ENCODE data around the gene BICDL1. TPM values are rescaled to one million over a fixed set of nuclear protein-coding genes. Genes with fewer than 3 reads are reported as not detected.

Gene BICDL1
- total RNA-seq, 4 donors from 2014 or later = 127 to 207 (median 129) TPM

DNA sequence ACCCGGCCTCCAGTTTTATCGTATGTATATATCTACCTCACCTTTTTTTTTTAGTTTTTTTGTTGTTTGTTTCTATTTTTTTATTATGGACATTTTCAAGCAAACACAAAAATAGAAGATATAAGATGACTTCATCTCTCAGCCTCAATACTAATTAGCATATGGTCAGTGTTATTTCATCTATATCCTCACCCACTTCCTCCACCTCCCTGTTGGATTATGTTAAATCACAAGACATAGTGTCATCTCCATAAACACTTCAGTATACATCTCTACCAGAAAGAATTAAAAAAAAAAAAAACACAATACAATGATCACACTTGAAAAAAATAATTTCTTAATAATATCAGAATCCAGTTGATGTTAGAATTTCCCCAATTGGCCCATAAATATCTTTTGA lies 92.6 kb downstream of the BICDL1 start:
- H3K4me3 ChIP-seq = no peak overlapping the region
- no peaks in the 10 kb centered on the region for H3K36me3 ChIP-seq
- peaks cover 32% of the 10 kb centered on the region for H3K4me1 ChIP-seq
- no peaks in the 10 kb centered on the region for H3K27me3 ChIP-seq
- no peak for DNase-seq (ENCODE audit: low spot score in 2 of 2)
- 93% methylated on average over 2 of the region's 2 CpGs for WGBS
- H3K9me3 ChIP-seq = no peaks in the 10 kb centered on the region
- H3K27ac ChIP-seq = no peak overlapping the region
- TF ChIP-seq POLR2A (IDR thresholded peaks at IDR 0.05) (no peak), POLR2AphosphoS5 (IDR thresholded peaks at IDR 0.05) (no peak), EP300 (IDR thresholded peaks at IDR 0.05) (no peak)
- TF ChIP-seq, protein P1, sequence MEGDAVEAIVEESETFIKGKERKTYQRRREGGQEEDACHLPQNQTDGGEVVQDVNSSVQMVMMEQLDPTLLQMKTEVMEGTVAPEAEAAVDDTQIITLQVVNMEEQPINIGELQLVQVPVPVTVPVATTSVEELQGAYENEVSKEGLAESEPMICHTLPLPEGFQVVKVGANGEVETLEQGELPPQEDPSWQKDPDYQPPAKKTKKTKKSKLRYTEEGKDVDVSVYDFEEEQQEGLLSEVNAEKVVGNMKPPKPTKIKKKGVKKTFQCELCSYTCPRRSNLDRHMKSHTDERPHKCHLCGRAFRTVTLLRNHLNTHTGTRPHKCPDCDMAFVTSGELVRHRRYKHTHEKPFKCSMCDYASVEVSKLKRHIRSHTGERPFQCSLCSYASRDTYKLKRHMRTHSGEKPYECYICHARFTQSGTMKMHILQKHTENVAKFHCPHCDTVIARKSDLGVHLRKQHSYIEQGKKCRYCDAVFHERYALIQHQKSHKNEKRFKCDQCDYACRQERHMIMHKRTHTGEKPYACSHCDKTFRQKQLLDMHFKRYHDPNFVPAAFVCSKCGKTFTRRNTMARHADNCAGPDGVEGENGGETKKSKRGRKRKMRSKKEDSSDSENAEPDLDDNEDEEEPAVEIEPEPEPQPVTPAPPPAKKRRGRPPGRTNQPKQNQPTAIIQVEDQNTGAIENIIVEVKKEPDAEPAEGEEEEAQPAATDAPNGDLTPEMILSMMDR (IDR thresholded peaks at IDR 0.05) = no peak

DNA sequence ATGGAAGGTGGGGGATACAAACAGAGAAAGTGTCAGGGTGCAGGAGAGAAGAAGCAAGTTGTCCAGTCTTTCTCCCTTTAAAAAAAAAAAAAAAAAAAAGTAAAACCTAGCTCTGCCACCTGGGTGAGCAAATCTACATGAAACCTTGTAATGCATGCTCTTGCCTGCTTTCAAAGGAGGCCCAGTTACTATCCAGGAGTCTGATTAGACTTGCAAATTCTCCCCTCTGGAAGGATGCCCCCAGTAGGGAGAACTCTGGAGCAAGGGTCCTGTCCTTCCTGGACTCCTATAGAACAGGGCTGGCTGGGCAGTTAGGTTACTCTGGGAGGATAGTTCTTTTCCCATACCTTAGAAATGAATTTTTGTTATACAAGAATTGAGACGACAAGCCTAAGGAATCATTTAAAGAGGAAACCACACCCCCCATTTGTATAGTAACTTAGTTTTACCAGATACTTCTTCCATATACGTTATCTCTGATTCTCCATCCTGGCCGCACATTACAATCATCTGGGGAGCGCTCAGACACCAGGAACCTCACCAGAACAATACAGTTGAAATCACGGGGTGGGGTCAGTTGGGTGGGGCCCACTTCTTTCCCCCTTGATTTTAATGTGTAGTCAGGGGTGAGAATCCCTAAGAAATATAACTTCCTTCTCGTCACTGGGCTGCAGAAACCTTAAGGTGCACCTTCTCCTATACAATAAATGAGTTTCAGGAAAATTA lies 97.0 kb downstream of the BICDL1 start:
- Histone ChIP-seq H3K4me3 (peak overlapping the region; percentile 41), H3K27ac (peak overlapping the region; percentile 77), H3K36me3 (no peaks in the 10 kb centered on the region), H3K4me1 (peaks cover 18% of the 10 kb centered on the region), H3K27me3 (no peaks in the 10 kb centered on the region), H3K9me3 (no peaks in the 10 kb centered on the region)
- TF ChIP-seq POLR2A (IDR thresholded peaks at IDR 0.05) (no peak), EP300 (IDR thresholded peaks at IDR 0.05) (no peak), POLR2AphosphoS5 (IDR thresholded peaks at IDR 0.05) (no peak)
- TF ChIP-seq, protein P1 (IDR thresholded peaks at IDR 0.05) = no peak
- 39% methylated on average over 6 of the region's 6 CpGs for WGBS
- DNase-seq (ENCODE audit: low spot score in 2 of 2) = no peak

DNA sequence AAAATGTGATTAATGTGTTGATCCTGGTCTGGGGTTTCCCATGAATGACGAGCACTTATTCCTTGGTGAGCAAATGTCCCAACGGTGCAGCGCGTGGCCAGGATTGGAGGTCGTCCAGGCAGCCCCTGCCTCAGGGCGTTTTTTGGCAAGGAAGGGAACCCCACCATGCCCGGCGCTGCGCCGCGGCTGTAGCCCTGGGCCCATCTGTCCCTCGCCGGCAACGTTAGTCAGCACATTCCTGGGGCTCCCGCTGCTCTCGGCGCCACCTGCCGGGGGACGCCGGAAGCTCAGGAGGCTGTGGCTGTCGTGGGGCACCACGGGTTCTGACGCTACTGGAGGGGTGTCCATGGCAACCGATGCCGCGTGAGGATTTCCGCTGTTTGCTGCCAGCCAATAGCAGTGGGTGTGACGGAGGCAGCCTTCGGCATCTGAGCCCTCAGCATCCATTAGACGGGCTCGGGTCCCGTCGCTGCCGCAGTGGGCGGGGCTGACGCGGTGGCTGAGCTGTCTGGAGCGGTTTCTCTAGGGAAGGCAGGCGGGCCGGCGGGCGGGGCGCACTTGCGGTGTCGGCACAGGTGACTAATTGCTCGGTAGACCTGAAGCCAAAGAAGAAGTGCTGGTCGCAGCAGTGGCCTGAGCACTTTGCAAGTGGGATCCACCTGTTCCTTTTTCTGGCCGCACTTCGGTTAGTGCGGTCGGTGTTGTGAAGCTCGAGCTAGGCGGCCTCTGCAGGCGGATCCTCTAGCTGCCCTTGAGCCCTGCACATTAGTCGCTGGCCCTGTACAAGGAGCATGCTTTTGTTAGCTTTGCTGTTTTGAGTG lies 98.0 kb downstream of the BICDL1 start:
- peak; percentile 99 to 100 for DNase-seq (ENCODE audit: low spot score in 2 of 2)
- Histone ChIP-seq H3K36me3 (no peaks in the 10 kb centered on the region), H3K4me1 (peaks cover 18% of the 10 kb centered on the region), H3K27me3 (no peaks in the 10 kb centered on the region), H3K9me3 (no peaks in the 10 kb centered on the region), H3K4me3 (peak overlapping the region; percentile 41), H3K27ac (peak overlapping the region; percentile 79)
- TF ChIP-seq, protein P1 (IDR thresholded peaks at IDR 0.05) = peak; percentile 95 to 99
- TF ChIP-seq POLR2AphosphoS5 (IDR thresholded peaks at IDR 0.05) = peak in 2 of 3 donors; percentile 82 to 97
- TF ChIP-seq POLR2A (IDR thresholded peaks at IDR 0.05) = no peak
- peak; percentile 50 for TF ChIP-seq EP300 (IDR thresholded peaks at IDR 0.05)
- WGBS = 0% methylated on average over 28 of the region's 55 CpGs

DNA sequence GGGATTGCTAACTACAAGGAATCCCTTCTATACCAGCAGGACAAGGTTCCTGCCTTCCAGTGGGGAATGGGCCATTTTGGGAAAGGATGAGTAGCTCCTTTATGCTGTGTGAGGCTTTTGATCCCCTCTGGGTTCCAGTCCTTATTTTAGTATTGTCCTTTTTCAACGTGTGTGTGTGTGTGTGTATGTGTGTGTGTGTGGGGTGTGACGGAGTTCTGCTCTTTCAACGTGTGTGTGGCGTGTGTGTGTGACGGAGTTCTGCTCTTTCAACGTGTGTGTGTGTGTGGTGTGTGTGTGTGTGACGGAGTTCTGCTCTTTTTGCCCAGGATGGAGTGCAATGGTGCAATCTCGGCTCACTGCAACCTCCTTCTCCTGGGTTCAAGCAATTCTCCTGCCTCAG lies 100.1 kb downstream of the BICDL1 start:
- Histone ChIP-seq H3K9me3 (no peaks in the 10 kb centered on the region), H3K27ac (no peak overlapping the region), H3K4me3 (no peak overlapping the region), H3K36me3 (peaks cover 17% of the 10 kb centered on the region), H3K27me3 (no peaks in the 10 kb centered on the region), H3K4me1 (peaks cover 18% of the 10 kb centered on the region)
- no peak for TF ChIP-seq POLR2A (IDR thresholded peaks at IDR 0.05)
- TF ChIP-seq POLR2AphosphoS5 (IDR thresholded peaks at IDR 0.05) = no peak
- TF ChIP-seq, protein P1 (IDR thresholded peaks at IDR 0.05) = no peak
- TF ChIP-seq EP300 (IDR thresholded peaks at IDR 0.05) = no peak
- DNase-seq (ENCODE audit: low spot score in 2 of 2) = no peak
- WGBS = 35% methylated on average over 8 of the region's 8 CpGs

DNA sequence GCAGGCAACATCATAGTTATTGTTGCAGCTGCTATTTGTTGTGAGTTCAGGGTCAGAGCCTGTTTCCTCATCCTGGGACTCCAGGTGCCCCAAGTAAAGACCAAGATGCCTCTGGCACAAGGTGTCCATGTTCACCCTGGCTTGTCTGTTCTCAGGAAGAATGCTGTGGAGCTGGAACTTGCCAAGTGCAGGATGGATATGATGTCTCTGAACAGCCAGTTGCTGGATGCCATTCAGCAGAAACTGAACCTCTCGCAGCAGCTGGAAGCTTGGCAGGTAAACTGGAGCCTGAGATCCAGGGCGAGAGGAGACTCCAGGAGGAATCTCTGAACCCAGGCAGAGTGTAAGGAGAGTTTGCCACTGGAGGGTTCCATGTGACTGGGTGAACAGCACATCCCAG lies 100.8 kb downstream of the BICDL1 start:
- TF ChIP-seq, protein P1 (IDR thresholded peaks at IDR 0.05) = no peak
- TF ChIP-seq POLR2A (IDR thresholded peaks at IDR 0.05) = no peak
- no peak for TF ChIP-seq EP300 (IDR thresholded peaks at IDR 0.05)
- TF ChIP-seq POLR2AphosphoS5 (IDR thresholded peaks at IDR 0.05) = no peak
- H3K9me3 ChIP-seq = no peaks in the 10 kb centered on the region
- peaks cover 24% of the 10 kb centered on the region for H3K36me3 ChIP-seq
- DNase-seq (ENCODE audit: low spot score in 2 of 2) = no peak
- H3K27me3 ChIP-seq = no peaks in the 10 kb centered on the region
- H3K27ac ChIP-seq = no peak overlapping the region
- H3K4me3 ChIP-seq = no peak overlapping the region
- H3K4me1 ChIP-seq = peaks cover 18% of the 10 kb centered on the region
- WGBS = no CpG with 5 or more reads among the region's 2 CpGs

All from suprapubic skin (tissue), 4 donors.